Germinal center (tissue), 1 donor: ENCODE results near the gene NID1.
"Not testable (repeated sequence)": the region's sequence is repeated elsewhere in the genome, so short reads cannot be mapped to it uniquely, and the experiment has no call there.

Source experiments
- DNase-seq: peaks from one replicate; pipeline ENCODE4 v3.0.0; 2012; ENCODE audit warnings: mixed read lengths, low spot score

NID1 gene

GRCh38 chr1:236092899-236093298 is 28.0 kb upstream of the NID1 start:
- DNase-seq: no peak

- DNase-seq: no peak
These were observed 27.0 kb upstream of the NID1 start for GRCh38 chr1:236091933-236092318.

GRCh38 chr1:236090741-236091147 is 25.9 kb upstream of the NID1 start:
- no peak for DNase-seq

GRCh38 chr1:236089046-236089773 is 24.3 kb upstream of the NID1 start:
- no peak for DNase-seq

- no peak for DNase-seq
These were observed 21.6 kb upstream of the NID1 start for GRCh38 chr1:236086537-236086936.

- no peak for DNase-seq
These were observed 20.8 kb upstream of the NID1 start for GRCh38 chr1:236085545-236086159.

- DNase-seq: no peak
These were observed 19.5 kb upstream of the NID1 start for GRCh38 chr1:236084386-236084730.

GRCh38 chr1:236083650-236084385 is 18.9 kb upstream of the NID1 start:
- DNase-seq: no peak

GRCh38 chr1:236082526-236082925 is 17.6 kb upstream of the NID1 start:
- no peak for DNase-seq

- DNase-seq: no peak
These were observed 16.8 kb upstream of the NID1 start for GRCh38 chr1:236081546-236082227.

- no peak for DNase-seq
These were observed 14.8 kb upstream of the NID1 start for GRCh38 chr1:236079703-236080102.

GRCh38 chr1:236078993-236079392 is 14.1 kb upstream of the NID1 start:
- no peak for DNase-seq

- not testable (repeated sequence) for DNase-seq
These were observed 13.2 kb upstream of the NID1 start for GRCh38 chr1:236078077-236078476.

GRCh38 chr1:236075848-236076247 is 11.0 kb upstream of the NID1 start:
- no peak for DNase-seq

- DNase-seq: no peak
These were observed 8.5 kb upstream of the NID1 start for GRCh38 chr1:236073307-236073897.

- DNase-seq: no peak
These were observed 7.1 kb upstream of the NID1 start for GRCh38 chr1:236072001-236072400.

GRCh38 chr1:236070753-236071152 is 5.9 kb upstream of the NID1 start:
- DNase-seq: no peak

GRCh38 chr1:236069796-236070195 is 4.9 kb upstream of the NID1 start:
- no peak for DNase-seq

- no peak for DNase-seq
These were observed 3.1 kb upstream of the NID1 start for GRCh38 chr1:236067854-236068454.

- DNase-seq: peak; percentile 72
These were observed 2.0 kb upstream of the NID1 start for GRCh38 chr1:236066828-236067386.

- no peak for DNase-seq
These were observed 1.2 kb upstream of the NID1 start for GRCh38 chr1:236066054-236066453.
